ENCODE measurements around the gene TRIM52.
"Not testable (repeated sequence)": the region's sequence is repeated elsewhere in the genome, so short reads cannot be mapped to it uniquely, and the experiment has no call there.

GRCh38 chr5:181267907-181268306, 7.0 kb upstream of the TRIM52 start:
- not testable (repeated sequence) for TF ChIP-seq CTCF, EZH2, EZH2phosphoT487 (IDR thresholded peaks at IDR 0.05)

Data from neural progenitor cell (in vitro differentiated cells).